ENCODE results near the gene RPL19. TPM values are rescaled to one million over a fixed set of nuclear protein-coding genes. Genes with fewer than 3 reads are reported as not detected.
A peak's percentile ranks its signal among the peaks of the same experiment; 100 is the strongest.

The RPL19 gene
- total and polyA plus RNA-seq, 2 donors (not counting 3 experiments of a cell fraction or from before 2014, with no cell fraction given), result 1,802 to 1,958 TPM

GRCh38 chr17:39239640-39240314 is 39.7 kb downstream of the RPL19 start:
- dilution Hi-C loops (cut with MboI; ENCODE audit: extremely low pct_ligation_motif_present, low sequenced_read_pairs), result no loop called here
- no peak overlapping the region for H3K9ac ChIP-seq (replicated peaks; ENCODE audit: extremely low read depth, insufficient read depth, low read length)
- BruUV-seq (replicated peaks), result no TSS peak

More at GRCh38 chr17:39239640-39240314, 39.7 kb downstream of the RPL19 start:
- H3K27me3 ChIP-seq (ENCODE audit: control insufficient read depth in 2 of 2, insufficient read depth in 2 of 2, low read length in 2 of 2), result peaks cover 0 to 3% of the 10 kb centered on the region in 2 experiments
- peak; percentile 28 for DNase-seq (ENCODE audit: low read depth, low spot score)
- ChIA-PET POLR2A (interaction anchor here (0.7 kb wide), 1 partner anchor 160 kb away, joined by 5 read pairs; no protein-coding TSS in a partner anchor), CTCF (interaction anchor here (1.3 to 12.5 kb wide), 3 partner anchors 9 to 257 kb away, joined by 4 to 420 read pairs (median 12); no protein-coding TSS in a partner anchor)
- no peak overlapping the region for H3K27ac ChIP-seq (ENCODE audit: insufficient read depth, low read depth, low read length)
- H3K4me2 ChIP-seq (ENCODE audit: insufficient read depth, low read length), result no peak overlapping the region
- intact Hi-C loops (cut with micrococcal nuclease), result no loop called here
- no peak overlapping the region for H3K4me3 ChIP-seq (replicated peaks in 1 of 3; ENCODE audit: insufficient read depth in 1 of 3, low read depth in 1 of 3, low read length in 3 of 3)
- peaks cover 3% of the 10 kb centered on the region for H3K4me1 ChIP-seq (ENCODE audit: control insufficient read depth, extremely low read depth, insufficient read depth, low read length)
- no peaks in the 10 kb centered on the region for H3K36me3 ChIP-seq (ENCODE audit: control insufficient read depth in 2 of 2, extremely low read depth in 1 of 2, insufficient read depth in 2 of 2, low read length in 2 of 2)
- H4K20me1 ChIP-seq (replicated peaks; ENCODE audit: control insufficient read depth, extremely low read depth, insufficient read depth, low read length), result no peaks in the 10 kb centered on the region
- FAIRE-seq, result no peak
- TF ChIP-seq MAX (IDR thresholded peaks at IDR 0.05; ENCODE audit: insufficient read depth, insufficient read length) (no peak), CTCF (IDR thresholded peaks at IDR 0.05; ENCODE audit: extremely low read depth in 1 of 2, insufficient read depth in 1 of 2, low read depth in 1 of 2, low read length in 2 of 2) (peak; percentile 54 to 74), FOS (IDR thresholded peaks at IDR 0.05; ENCODE audit: borderline replicate concordance, insufficient read depth, low read length) (no peak), EZH2 (IDR thresholded peaks at IDR 0.05; ENCODE audit: borderline replicate concordance, low read depth, low read length, severe bottlenecking) (no peak)
- no peak overlapping the region for H2AFZ ChIP-seq (ENCODE audit: low read depth, low read length)
- H3K79me2 ChIP-seq (ENCODE audit: control insufficient read depth, insufficient read depth, low read length), result no peaks in the 10 kb centered on the region
- H3K9me3 ChIP-seq (replicated peaks; ENCODE audit: control insufficient read depth, insufficient read depth, low read length), result no peaks in the 10 kb centered on the region
- H3K9me1 ChIP-seq (replicated peaks; ENCODE audit: control insufficient read depth, extremely low read depth, insufficient read depth, low read length), result no peaks in the 10 kb centered on the region
